Measurements from ENCODE around the gene C1orf210.

C1orf210 gene

GRCh38 chr1:43276673-43277072, 8.7 kb downstream of the C1orf210 start:
- Histone ChIP-seq H3K27me3 (no peaks in the 10 kb centered on the region), H3K9me3 (no peaks in the 10 kb centered on the region), H3K4me1 (no peaks in the 10 kb centered on the region), H3K36me3 (no peaks in the 10 kb centered on the region), H3K4me3 (ENCODE audit: low read depth, low read length) (no peak overlapping the region)
- no peak for TF ChIP-seq CTCF (IDR thresholded peaks at IDR 0.05; ENCODE audit: low read depth, low read length)
- no peak for DNase-seq

DNA sequence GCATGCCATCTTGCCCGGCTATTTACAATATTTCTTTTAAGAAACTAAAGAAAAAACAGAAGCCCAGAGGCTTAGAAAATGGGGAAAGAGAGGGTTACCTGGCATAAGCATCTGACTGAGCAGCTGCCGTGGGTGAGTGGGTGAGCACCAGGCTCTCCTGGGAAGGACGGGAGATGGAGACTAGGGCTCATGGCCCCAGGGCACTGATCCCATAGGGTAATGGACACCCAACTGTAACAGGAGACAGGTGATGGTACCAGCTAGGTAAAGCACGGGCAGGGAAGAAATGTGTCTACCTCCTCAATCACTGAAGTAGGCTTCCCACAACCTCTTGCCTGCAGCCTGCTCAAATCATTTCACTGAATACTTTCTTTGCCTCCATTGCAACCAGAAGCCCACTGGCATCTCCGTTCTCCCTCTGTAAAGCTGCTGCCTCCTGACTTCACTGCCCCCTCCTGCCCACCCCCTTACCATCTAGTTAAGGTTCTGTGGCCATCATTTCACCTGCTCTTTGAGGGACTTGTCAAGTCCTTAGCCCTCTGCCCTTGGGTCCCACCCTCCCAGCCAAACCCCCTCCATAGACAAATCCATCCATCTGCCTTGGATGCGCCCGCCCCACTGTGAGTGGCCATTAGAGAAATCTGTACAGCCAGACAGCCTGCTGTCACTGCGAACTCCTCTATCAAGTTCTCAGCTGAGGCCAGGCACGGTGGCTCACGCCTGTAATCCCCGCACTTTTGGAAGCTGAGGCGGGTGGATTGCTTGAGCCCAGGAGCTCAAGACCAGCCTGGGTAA, 9.4 kb downstream of the C1orf210 start:
- Histone ChIP-seq H3K4me3 (ENCODE audit: low read depth, low read length) (no peak overlapping the region), H3K9me3 (no peaks in the 10 kb centered on the region), H3K4me1 (no peaks in the 10 kb centered on the region), H3K27me3 (no peaks in the 10 kb centered on the region), H3K36me3 (no peaks in the 10 kb centered on the region)
- TF ChIP-seq CTCF (IDR thresholded peaks at IDR 0.05; ENCODE audit: low read depth, low read length) = no peak
- no peak for DNase-seq

DNA sequence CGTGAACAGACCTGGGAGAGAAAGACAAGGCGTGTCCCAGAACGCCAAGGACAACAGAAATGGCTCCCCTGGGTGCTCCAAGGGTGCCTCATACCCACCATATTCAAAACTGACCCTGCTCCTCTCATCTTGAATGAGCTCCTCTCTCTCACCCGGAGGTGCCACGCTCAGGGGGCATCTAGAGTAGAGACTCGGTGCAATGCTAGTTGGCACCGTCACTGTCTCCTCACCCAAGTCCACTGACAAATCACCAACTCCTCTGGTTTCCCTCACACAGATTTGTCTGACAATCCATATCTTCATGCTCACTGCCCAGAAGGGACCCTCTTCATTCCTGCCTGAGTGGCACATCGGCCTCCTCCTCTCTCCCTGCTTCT, 10.6 kb downstream of the C1orf210 start:
- DNase-seq = no peak
- no peak for TF ChIP-seq CTCF (IDR thresholded peaks at IDR 0.05; ENCODE audit: low read depth, low read length)
- no peaks in the 10 kb centered on the region for H3K27me3 ChIP-seq
- H3K4me3 ChIP-seq (ENCODE audit: low read depth, low read length) = no peak overlapping the region
- no peaks in the 10 kb centered on the region for H3K4me1 ChIP-seq
- no peaks in the 10 kb centered on the region for H3K9me3 ChIP-seq
- H3K36me3 ChIP-seq = no peaks in the 10 kb centered on the region

GRCh38 chr1:43274125-43274803, 11.1 kb downstream of the C1orf210 start:
- no peaks in the 10 kb centered on the region for H3K4me1 ChIP-seq
- H3K9me3 ChIP-seq = no peaks in the 10 kb centered on the region
- TF ChIP-seq CTCF (IDR thresholded peaks at IDR 0.05; ENCODE audit: low read depth, low read length) = no peak
- H3K4me3 ChIP-seq (ENCODE audit: low read depth, low read length) = no peak overlapping the region
- no peaks in the 10 kb centered on the region for H3K27me3 ChIP-seq
- DNase-seq = no peak
- no peaks in the 10 kb centered on the region for H3K36me3 ChIP-seq

DNA sequence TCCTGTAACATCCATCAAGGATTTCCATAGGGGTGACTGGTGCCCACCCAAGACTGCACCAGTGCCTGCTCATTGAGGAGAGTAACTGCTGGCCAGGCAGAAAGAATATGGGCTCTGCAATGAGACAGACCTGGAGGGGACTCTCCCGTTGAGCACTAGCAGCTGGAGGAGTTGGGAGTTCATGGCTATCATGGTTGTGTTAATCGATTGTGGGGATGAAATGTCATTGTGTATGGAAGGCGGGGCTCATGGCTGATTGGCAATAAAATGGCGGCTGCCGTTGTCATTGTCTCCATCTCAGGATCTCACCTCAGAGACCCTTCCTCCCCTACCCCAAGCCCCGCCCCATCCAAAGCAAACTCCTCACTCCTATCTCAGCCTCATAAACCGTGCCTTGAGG, 11.7 kb downstream of the C1orf210 start:
- TF ChIP-seq CTCF (IDR thresholded peaks at IDR 0.05; ENCODE audit: low read depth, low read length) = no peak

More for the DNA sequence above, 11.7 kb downstream of the C1orf210 start:
- DNase-seq = no peak
- H3K9me3 ChIP-seq = no peaks in the 10 kb centered on the region
- no peaks in the 10 kb centered on the region for H3K4me1 ChIP-seq
- no peaks in the 10 kb centered on the region for H3K27me3 ChIP-seq
- H3K4me3 ChIP-seq (ENCODE audit: low read depth, low read length) = no peak overlapping the region
- no peaks in the 10 kb centered on the region for H3K36me3 ChIP-seq

All from BE2C (cell line).